ENCODE measurements around the gene WDR82.

DNA sequence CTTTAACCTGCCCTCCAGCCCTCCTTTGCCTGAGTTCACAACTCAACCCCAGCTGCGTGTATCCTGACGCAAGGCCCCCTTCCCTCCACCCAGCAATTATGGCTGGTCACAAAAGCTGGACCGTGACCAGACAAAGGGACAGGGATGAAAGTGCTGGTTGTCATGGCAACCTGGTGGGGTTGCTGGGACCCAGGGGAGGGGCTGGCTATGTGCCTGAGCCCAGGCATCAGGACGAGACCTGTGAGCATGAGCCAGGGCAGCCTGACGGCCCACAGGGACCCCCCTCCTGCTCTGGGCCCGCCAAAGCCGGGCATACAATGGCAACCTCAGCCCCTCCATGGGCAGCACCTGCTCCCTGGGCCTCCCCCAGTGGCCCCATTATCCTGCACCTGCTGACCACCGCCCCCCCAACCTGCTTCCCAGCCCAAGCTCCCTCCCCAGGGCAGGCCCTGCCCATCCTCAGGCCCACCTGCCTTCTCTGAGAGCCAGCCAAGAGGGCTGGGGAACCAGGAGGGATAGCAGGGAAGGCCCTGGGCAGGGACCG lies 33.2 kb upstream of the WDR82 start:
- TF ChIP-seq, protein P1, sequence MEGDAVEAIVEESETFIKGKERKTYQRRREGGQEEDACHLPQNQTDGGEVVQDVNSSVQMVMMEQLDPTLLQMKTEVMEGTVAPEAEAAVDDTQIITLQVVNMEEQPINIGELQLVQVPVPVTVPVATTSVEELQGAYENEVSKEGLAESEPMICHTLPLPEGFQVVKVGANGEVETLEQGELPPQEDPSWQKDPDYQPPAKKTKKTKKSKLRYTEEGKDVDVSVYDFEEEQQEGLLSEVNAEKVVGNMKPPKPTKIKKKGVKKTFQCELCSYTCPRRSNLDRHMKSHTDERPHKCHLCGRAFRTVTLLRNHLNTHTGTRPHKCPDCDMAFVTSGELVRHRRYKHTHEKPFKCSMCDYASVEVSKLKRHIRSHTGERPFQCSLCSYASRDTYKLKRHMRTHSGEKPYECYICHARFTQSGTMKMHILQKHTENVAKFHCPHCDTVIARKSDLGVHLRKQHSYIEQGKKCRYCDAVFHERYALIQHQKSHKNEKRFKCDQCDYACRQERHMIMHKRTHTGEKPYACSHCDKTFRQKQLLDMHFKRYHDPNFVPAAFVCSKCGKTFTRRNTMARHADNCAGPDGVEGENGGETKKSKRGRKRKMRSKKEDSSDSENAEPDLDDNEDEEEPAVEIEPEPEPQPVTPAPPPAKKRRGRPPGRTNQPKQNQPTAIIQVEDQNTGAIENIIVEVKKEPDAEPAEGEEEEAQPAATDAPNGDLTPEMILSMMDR (IDR thresholded peaks at IDR 0.05; ENCODE audit: insufficient read depth, low read depth, low read length), result no peak
- no peak for TF ChIP-seq EZH2 (IDR thresholded peaks at IDR 0.05; ENCODE audit: insufficient read depth, low read length)
